CD4-positive, alpha-beta T cell treated with Interleukin-1 beta for 1 hour (primary cell): ENCODE measurements around the gene NCOA5.

Source experiments
- DNase-seq, 2 donors: peaks; one replicate each; pipeline ENCODE4 v3.0.0-alpha.2; 2020 to 2022

Gene NCOA5

GRCh38 chr20:46058599-46059281 is 31.0 kb downstream of the NCOA5 start:
- DNase-seq = no peak

- peak in 1 of 2 donors; percentile 42 for DNase-seq
Observed at GRCh38 chr20:46057856-46058598, 31.7 kb downstream of the NCOA5 start.

- DNase-seq = no peak
Observed at GRCh38 chr20:46056970-46057855, 32.5 kb downstream of the NCOA5 start.

- DNase-seq = no peak
Observed at GRCh38 chr20:46056027-46056833, 33.5 kb downstream of the NCOA5 start.

- DNase-seq = no peak
Observed at GRCh38 chr20:46055269-46055668, 34.5 kb downstream of the NCOA5 start.

- DNase-seq = no peak
Observed at GRCh38 chr20:46054606-46055005, 35.2 kb downstream of the NCOA5 start.

- DNase-seq = no peak
Observed at GRCh38 chr20:46053416-46053815, 36.3 kb downstream of the NCOA5 start.

- no peak for DNase-seq
Observed at GRCh38 chr20:46051556-46052308, 38.0 kb downstream of the NCOA5 start.

- DNase-seq = no peak
Observed at GRCh38 chr20:46050885-46051284, 38.9 kb downstream of the NCOA5 start.

- DNase-seq = no peak
Observed at GRCh38 chr20:46050444-46050843, 39.3 kb downstream of the NCOA5 start.

- DNase-seq = no peak
Observed at GRCh38 chr20:46049815-46050214, 39.9 kb downstream of the NCOA5 start.

- DNase-seq = no peak
Observed at GRCh38 chr20:46049190-46049589, 40.6 kb downstream of the NCOA5 start.

GRCh38 chr20:46047821-46048220 is 41.9 kb downstream of the NCOA5 start:
- DNase-seq = no peak

GRCh38 chr20:46046588-46047310 is 43.0 kb downstream of the NCOA5 start:
- no peak for DNase-seq

GRCh38 chr20:46044896-46045295 is 44.9 kb downstream of the NCOA5 start:
- no peak for DNase-seq

GRCh38 chr20:46043556-46043955 is 46.2 kb downstream of the NCOA5 start:
- DNase-seq = no peak

GRCh38 chr20:46040902-46041535 is 48.7 kb downstream of the NCOA5 start:
- peak in 1 of 2 donors; percentile 14 for DNase-seq

GRCh38 chr20:46037036-46037435 is 52.7 kb downstream of the NCOA5 start:
- no peak for DNase-seq

GRCh38 chr20:46036370-46036769 is 53.4 kb downstream of the NCOA5 start:
- DNase-seq = no peak

- DNase-seq = no peak
Observed at GRCh38 chr20:46035713-46036112, 54.0 kb downstream of the NCOA5 start.

- no peak for DNase-seq
Observed at GRCh38 chr20:46035253-46035652, 54.5 kb downstream of the NCOA5 start.
